ENCODE data around the gene SETD7. TPM values are rescaled to one million over a fixed set of nuclear protein-coding genes. Genes with fewer than 3 reads are reported as not detected.

The SETD7 gene
- total and polyA plus RNA-seq, 2 donors (not counting 1 experiment from before 2014, with no cell fraction given), result 37.5 to 80.8 TPM

DNA sequence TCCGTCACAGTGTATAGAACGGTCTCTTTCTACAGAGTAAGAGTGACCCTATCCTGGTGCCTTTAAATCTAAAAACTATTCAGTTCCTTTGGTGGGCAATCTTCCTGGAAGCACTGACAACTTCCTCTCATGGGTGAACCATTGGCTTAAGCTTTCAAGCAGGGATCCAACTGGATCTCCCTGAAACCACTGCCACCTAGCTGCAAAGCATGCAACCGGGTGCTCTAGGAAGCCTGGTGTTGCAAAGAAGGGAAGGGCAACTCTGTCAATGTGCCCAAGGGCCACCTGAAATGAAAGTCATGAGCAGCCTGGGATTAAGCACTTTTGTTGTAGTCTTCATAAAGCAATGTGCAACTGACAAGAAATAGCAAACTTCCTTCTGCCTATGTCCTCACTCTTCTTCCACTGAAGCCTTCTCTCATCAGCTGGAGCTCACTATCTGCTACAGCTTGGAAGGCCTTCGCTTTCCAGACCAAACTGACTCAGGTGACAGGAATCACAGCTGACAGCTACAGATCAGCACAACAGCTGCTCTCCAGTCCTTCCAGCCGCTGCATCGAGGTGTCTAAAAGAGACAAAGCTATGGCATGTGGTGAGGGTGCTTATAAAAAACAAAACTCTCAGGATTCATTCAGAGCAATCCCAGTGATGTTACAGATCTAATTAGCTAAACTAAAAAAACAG lies 46.1 kb downstream of the SETD7 start:
- H3K27me3 ChIP-seq (ENCODE audit: control insufficient read depth, insufficient read depth, low read length), result no peaks in the 10 kb centered on the region
- no peaks in the 10 kb centered on the region for H3K9me3 ChIP-seq (ENCODE audit: control insufficient read depth, insufficient read depth, low read depth, low read length)
- H3K4me1 ChIP-seq (ENCODE audit: control insufficient read depth, extremely low read depth, insufficient read depth, low read length), result no peaks in the 10 kb centered on the region
- H4K20me1 ChIP-seq (ENCODE audit: control insufficient read depth, extremely low read depth, insufficient read depth, low read length), result no peaks in the 10 kb centered on the region
- TF ChIP-seq, protein P1, sequence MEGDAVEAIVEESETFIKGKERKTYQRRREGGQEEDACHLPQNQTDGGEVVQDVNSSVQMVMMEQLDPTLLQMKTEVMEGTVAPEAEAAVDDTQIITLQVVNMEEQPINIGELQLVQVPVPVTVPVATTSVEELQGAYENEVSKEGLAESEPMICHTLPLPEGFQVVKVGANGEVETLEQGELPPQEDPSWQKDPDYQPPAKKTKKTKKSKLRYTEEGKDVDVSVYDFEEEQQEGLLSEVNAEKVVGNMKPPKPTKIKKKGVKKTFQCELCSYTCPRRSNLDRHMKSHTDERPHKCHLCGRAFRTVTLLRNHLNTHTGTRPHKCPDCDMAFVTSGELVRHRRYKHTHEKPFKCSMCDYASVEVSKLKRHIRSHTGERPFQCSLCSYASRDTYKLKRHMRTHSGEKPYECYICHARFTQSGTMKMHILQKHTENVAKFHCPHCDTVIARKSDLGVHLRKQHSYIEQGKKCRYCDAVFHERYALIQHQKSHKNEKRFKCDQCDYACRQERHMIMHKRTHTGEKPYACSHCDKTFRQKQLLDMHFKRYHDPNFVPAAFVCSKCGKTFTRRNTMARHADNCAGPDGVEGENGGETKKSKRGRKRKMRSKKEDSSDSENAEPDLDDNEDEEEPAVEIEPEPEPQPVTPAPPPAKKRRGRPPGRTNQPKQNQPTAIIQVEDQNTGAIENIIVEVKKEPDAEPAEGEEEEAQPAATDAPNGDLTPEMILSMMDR (conservative IDR thresholded peaks at IDR 0.05 in 1 of 2, IDR thresholded peaks at IDR 0.05 in 1 of 2; ENCODE audit: low read depth in 1 of 2, low read length in 2 of 2), result peak; percentile 10 to 41
- no peak for TF ChIP-seq EZH2 (IDR thresholded peaks at IDR 0.05; ENCODE audit: low read length, missing control alignments)
- no peak overlapping the region for H3K4me2 ChIP-seq (ENCODE audit: extremely low read depth, insufficient read depth, low read length)
- no peak overlapping the region for H2AFZ ChIP-seq (ENCODE audit: low read length)
- peak in 1 of 2 donors; percentile 12 for DNase-seq (ENCODE audit: low read depth in 2 of 2)
- H3K36me3 ChIP-seq (ENCODE audit: control insufficient read depth, insufficient read depth, low read length), result peaks cover 6% of the 10 kb centered on the region
- no peak overlapping the region for H3K27ac ChIP-seq (ENCODE audit: insufficient read depth, low read length)
- no peaks in the 10 kb centered on the region for H3K79me2 ChIP-seq (ENCODE audit: control insufficient read depth, insufficient read depth, low read length)
- no peak overlapping the region for H3K4me3 ChIP-seq (replicated peaks in 1 of 4; ENCODE audit: control extremely low read depth in 1 of 4, insufficient read depth in 1 of 4, low read depth in 3 of 4, low read length in 4 of 4)
- no peak overlapping the region for H3K9ac ChIP-seq (ENCODE audit: insufficient read depth, low read length)

DNA sequence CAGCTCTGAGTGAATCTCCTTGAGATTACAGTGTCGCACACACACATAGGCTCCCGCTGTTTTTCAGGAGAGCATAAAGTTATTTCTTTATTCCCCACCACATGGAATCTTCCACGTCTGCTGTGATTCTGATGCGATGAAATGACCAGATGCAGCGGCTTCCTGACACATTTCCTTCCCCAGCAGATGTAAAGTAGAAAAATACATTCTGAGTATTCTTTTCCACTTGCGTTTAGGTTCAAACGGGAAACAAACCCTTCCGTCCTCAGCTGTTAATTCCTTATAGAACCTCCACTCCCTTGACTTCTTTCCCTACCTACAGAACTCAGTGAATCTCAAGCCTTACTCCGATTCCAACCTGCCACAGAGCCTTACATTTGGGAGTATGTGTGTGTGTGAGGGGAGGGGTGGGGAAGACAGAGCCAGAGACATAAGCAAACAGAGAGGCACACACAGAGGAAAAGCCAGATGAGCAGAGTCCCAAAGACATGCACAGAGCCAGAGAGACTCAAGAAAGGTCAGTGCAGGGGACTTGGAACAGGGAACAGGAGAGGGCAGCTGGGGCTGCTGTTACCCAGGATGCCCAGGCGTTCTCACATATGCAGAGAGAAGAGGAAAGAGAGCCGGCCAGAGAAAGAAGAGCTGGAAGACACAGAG lies 47.3 kb downstream of the SETD7 start:
- H3K27ac ChIP-seq (ENCODE audit: insufficient read depth, low read length), result no peak overlapping the region
- no peaks in the 10 kb centered on the region for H3K79me2 ChIP-seq (ENCODE audit: control insufficient read depth, insufficient read depth, low read length)
- peaks cover 6% of the 10 kb centered on the region for H3K36me3 ChIP-seq (ENCODE audit: control insufficient read depth, insufficient read depth, low read length)
- H3K27me3 ChIP-seq (ENCODE audit: control insufficient read depth, insufficient read depth, low read length), result no peaks in the 10 kb centered on the region
- DNase-seq (ENCODE audit: low read depth in 2 of 2), result no peak
- no peak overlapping the region for H3K4me3 ChIP-seq (replicated peaks in 1 of 4; ENCODE audit: control extremely low read depth in 1 of 4, insufficient read depth in 1 of 4, low read depth in 3 of 4, low read length in 4 of 4)
- no peaks in the 10 kb centered on the region for H3K9me3 ChIP-seq (ENCODE audit: control insufficient read depth, insufficient read depth, low read depth, low read length)
- H3K4me1 ChIP-seq (ENCODE audit: control insufficient read depth, extremely low read depth, insufficient read depth, low read length), result no peaks in the 10 kb centered on the region
- no peaks in the 10 kb centered on the region for H4K20me1 ChIP-seq (ENCODE audit: control insufficient read depth, extremely low read depth, insufficient read depth, low read length)
- TF ChIP-seq, protein P1 (conservative IDR thresholded peaks at IDR 0.05 in 1 of 2, IDR thresholded peaks at IDR 0.05 in 1 of 2; ENCODE audit: low read depth in 1 of 2, low read length in 2 of 2), result no peak
- TF ChIP-seq EZH2 (IDR thresholded peaks at IDR 0.05; ENCODE audit: low read length, missing control alignments), result no peak
- H2AFZ ChIP-seq (ENCODE audit: low read length), result no peak overlapping the region
- no peak overlapping the region for H3K9ac ChIP-seq (ENCODE audit: insufficient read depth, low read length)
- H3K4me2 ChIP-seq (ENCODE audit: extremely low read depth, insufficient read depth, low read length), result no peak overlapping the region

DNA sequence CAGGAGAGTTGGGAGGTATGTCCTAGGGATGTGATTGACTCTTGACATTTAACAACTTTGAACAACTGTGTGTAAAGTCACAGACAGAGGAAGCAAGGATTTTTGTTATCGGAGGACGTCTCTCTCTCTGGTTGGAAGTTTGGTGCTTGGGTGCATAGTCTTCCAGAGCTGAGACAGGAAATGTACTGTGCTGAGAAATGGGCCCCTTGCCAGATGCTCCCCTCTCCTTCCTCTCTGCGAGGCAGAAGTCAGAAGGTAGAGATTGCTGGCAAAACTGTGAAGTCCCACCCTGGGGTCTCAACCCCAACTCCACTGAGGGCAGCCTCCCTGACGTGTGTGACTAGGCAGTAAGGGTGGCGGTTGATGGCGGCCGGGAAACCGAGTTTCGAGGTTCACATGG lies 49.2 kb downstream of the SETD7 start:
- Histone ChIP-seq H3K4me2 (ENCODE audit: extremely low read depth, insufficient read depth, low read length) (no peak overlapping the region), H2AFZ (ENCODE audit: low read length) (no peak overlapping the region), H3K27ac (ENCODE audit: insufficient read depth, low read length) (no peak overlapping the region), H3K27me3 (ENCODE audit: control insufficient read depth, insufficient read depth, low read length) (no peaks in the 10 kb centered on the region), H3K9ac (ENCODE audit: insufficient read depth, low read length) (no peak overlapping the region), H3K4me1 (ENCODE audit: control insufficient read depth, extremely low read depth, insufficient read depth, low read length) (no peaks in the 10 kb centered on the region), H3K36me3 (ENCODE audit: control insufficient read depth, insufficient read depth, low read length) (peaks cover 4% of the 10 kb centered on the region), H3K9me3 (ENCODE audit: control insufficient read depth, insufficient read depth, low read depth, low read length) (no peaks in the 10 kb centered on the region), H3K79me2 (ENCODE audit: control insufficient read depth, insufficient read depth, low read length) (no peaks in the 10 kb centered on the region), H3K4me3 (replicated peaks in 1 of 4; ENCODE audit: control extremely low read depth in 1 of 4, insufficient read depth in 1 of 4, low read depth in 3 of 4, low read length in 4 of 4) (no peak overlapping the region), H4K20me1 (ENCODE audit: control insufficient read depth, extremely low read depth, insufficient read depth, low read length) (no peaks in the 10 kb centered on the region)
- DNase-seq (ENCODE audit: low read depth in 2 of 2), result no peak
- no peak for TF ChIP-seq EZH2 (IDR thresholded peaks at IDR 0.05; ENCODE audit: low read length, missing control alignments)
- TF ChIP-seq, protein P1 (conservative IDR thresholded peaks at IDR 0.05 in 1 of 2, IDR thresholded peaks at IDR 0.05 in 1 of 2; ENCODE audit: low read depth in 1 of 2, low read length in 2 of 2), result no peak

Data from fibroblast of lung (primary cell).